ENCODE measurements around the gene NRG2. TPM values are rescaled to one million over a fixed set of nuclear protein-coding genes. Genes with fewer than 3 reads are reported as not detected.

NRG2 gene
- total RNA-seq, 1 experiment from 2014 or later, result 0.91 TPM

- TF ChIP-seq ZBTB33 (IDR thresholded peaks at IDR 0.05; ENCODE audit: extremely low read depth, insufficient replicate concordance, low read length) (no peak), FOSL1 (IDR thresholded peaks at IDR 0.05; ENCODE audit: low read depth) (no peak), SIN3A (IDR thresholded peaks at IDR 0.05; ENCODE audit: low read depth) (no peak)
Observed at GRCh38 chr5:139843991-139844390, 199.1 kb downstream of the NRG2 start (continued).

GRCh38 chr5:139842321-139842720 lies 200.8 kb downstream of the NRG2 start:
- H3K27me3 ChIP-seq (ENCODE audit: insufficient read depth, low read length), result no peaks in the 10 kb centered on the region
- ATAC-seq, result no peak
- no peak overlapping the region for H2AFZ ChIP-seq (ENCODE audit: low read depth, low read length, poor library complexity, severe bottlenecking)
- H3K4me1 ChIP-seq (ENCODE audit: control insufficient read depth in 1 of 2, insufficient read depth in 2 of 2, low read length in 2 of 2), result peaks cover 0 to 13% of the 10 kb centered on the region in 2 experiments; a peak in 2 of 4 replicates
- CTCF ChIA-PET, result interaction anchor here (2.9 kb wide), 1 partner anchor 56 kb away, joined by 12 read pairs; no protein-coding TSS in a partner anchor
- no peaks in the 10 kb centered on the region for H3K9me3 ChIP-seq (ENCODE audit: control insufficient read depth in 1 of 2, insufficient read depth in 1 of 2, low read depth in 1 of 2, low read length in 2 of 2)
- RAD21 ChIA-PET (ENCODE audit: low non-redundant PET in 1 of 2, low total read pairs in 2 of 2, uncharacterized antibody in 2 of 2, unreplicated experiment in 2 of 2), result no interaction called here
- H3K36me3 ChIP-seq (ENCODE audit: control insufficient read depth in 1 of 2, insufficient read depth in 2 of 2, low read length in 2 of 2), result no peaks in the 10 kb centered on the region
- no peak overlapping the region for H3K4me2 ChIP-seq (ENCODE audit: low read length)
- no peak for DNase-seq (ENCODE audit: low read depth, low spot score)
- intact Hi-C loops (cut with micrococcal nuclease), result loop anchor here (10.0 kb wide), 2 partner anchors 208 to 312 kb away; no protein-coding TSS in a partner anchor
- no peaks in the 10 kb centered on the region for H3K9me2 ChIP-seq (ENCODE audit: insufficient read depth)
- no TSS peak for BruUV-seq (replicated peaks)
- H3K79me2 ChIP-seq (ENCODE audit: insufficient read depth, low read length), result no peaks in the 10 kb centered on the region
- TF ChIP-seq CBX3 (IDR thresholded peaks at IDR 0.05; ENCODE audit: low read depth), result no peak
- TF ChIP-seq ZBTB33 (IDR thresholded peaks at IDR 0.05; ENCODE audit: extremely low read depth, insufficient replicate concordance, low read length), result no peak
- TF ChIP-seq EGR1 (IDR thresholded peaks at IDR 0.05; ENCODE audit: low read depth), result no peak
- no peak for TF ChIP-seq SIN3A (IDR thresholded peaks at IDR 0.05; ENCODE audit: low read depth)
- TF ChIP-seq YY1 (IDR thresholded peaks at IDR 0.05; ENCODE audit: extremely low read depth, insufficient replicate concordance, low read depth, low read length), result no peak
- no peak for TF ChIP-seq POLR2AphosphoS5 (IDR thresholded peaks at IDR 0.05; ENCODE audit: low read depth, low read length)
- TF ChIP-seq ZNF274 (IDR thresholded peaks at IDR 0.05; ENCODE audit: low read depth, low read length), result no peak
- TF ChIP-seq EZH2 (IDR thresholded peaks at IDR 0.05), result no peak
- no peak for TF ChIP-seq POLR2A (IDR thresholded peaks at IDR 0.05; ENCODE audit: borderline replicate concordance, extremely low read depth, insufficient read depth, insufficient read length)
- TF ChIP-seq FOSL1 (IDR thresholded peaks at IDR 0.05; ENCODE audit: low read depth), result no peak
- no peak for TF ChIP-seq SP1 (IDR thresholded peaks at IDR 0.05; ENCODE audit: low read depth)
- no peak for TF ChIP-seq REST (IDR thresholded peaks at IDR 0.05; ENCODE audit: low read depth)
- no peak for TF ChIP-seq ELF1 (IDR thresholded peaks at IDR 0.05; ENCODE audit: borderline replicate concordance, low read depth)
- TF ChIP-seq SRF (IDR thresholded peaks at IDR 0.05; ENCODE audit: low read depth), result no peak
- no peak for TF ChIP-seq TCF7L2 (IDR thresholded peaks at IDR 0.05; ENCODE audit: borderline replicate concordance, extremely low read depth, insufficient read depth, insufficient read length)
- no peak overlapping the region for H3K9ac ChIP-seq (ENCODE audit: low read length)
- no peaks in the 10 kb centered on the region for H4K20me1 ChIP-seq (ENCODE audit: insufficient read depth)
- POLR2A ChIA-PET, result no interaction called here
- H3K27ac ChIP-seq (ENCODE audit: low read depth, low read length), result no peak overlapping the region
- no peak overlapping the region for H3K4me3 ChIP-seq (replicated peaks in 1 of 2; ENCODE audit: low read depth in 1 of 2, low read length in 2 of 2)
